Brain microvascular endothelial cell (primary cell): Measurements from ENCODE around the gene MFAP1.
A peak's percentile ranks its signal among the peaks of the same experiment; 100 is the strongest.

Experiments
- DNase-seq: peaks from one replicate; pipeline ENCODE4 v3.0.0-alpha.2; 2020
- H3K27ac ChIP-seq: fragments of 250-450 bp; sonication (Bioruptor Pico); 2 replicates; pipeline ENCODE4 v1.5.1; 2020; ENCODE audit warnings: mild to moderate bottlenecking, moderate library complexity
- H3K27me3 ChIP-seq: fragments of 250-450 bp; sonication (Bioruptor Pico); replicated peaks from 2 replicates; pipeline ENCODE4 v1.5.1; 2020; ENCODE audit warnings: mild to moderate bottlenecking
- H3K36me3 ChIP-seq: fragments of 250-450 bp; sonication (Bioruptor Pico); replicated peaks from 2 replicates; pipeline ENCODE4 v1.5.1; 2020; ENCODE audit warnings: mild to moderate bottlenecking
- H3K4me3 ChIP-seq: 2 replicates; pipeline ENCODE4 v1.5.1; 2011; ENCODE audit warnings: low read depth, mild to moderate bottlenecking, control low read depth, low read length, moderate library complexity
- CTCF ChIP-seq: IDR thresholded peaks from 2 replicates; pipeline ENCODE4 v1.5.1; 2011; ENCODE audit warnings: low read depth, mild to moderate bottlenecking, moderate library complexity, low read length, control low read depth, inconsistent platforms; ENCODE audit errors: missing control alignments
- in situ Hi-C: cut with HindIII; loops from 2 replicates; pipeline ENCODE4 v1.10.0; 2017; ENCODE audit warnings: low sequenced_read_pairs, low pct_ligation_motif_present

The MFAP1 gene

GRCh38 chr15:43763819-43764446 is 60.6 kb downstream of the MFAP1 start:
- in situ Hi-C loops, result no loop called here
- H3K27me3 ChIP-seq, result no peaks in the 10 kb centered on the region
- peaks cover 80% of the 10 kb centered on the region for H3K36me3 ChIP-seq
- H3K4me3 ChIP-seq, result no peak overlapping the region
- H3K27ac ChIP-seq, result no peak overlapping the region
- DNase-seq, result no peak
- TF ChIP-seq CTCF, result no peak

GRCh38 chr15:43762824-43763223 is 61.7 kb downstream of the MFAP1 start:
- peak; percentile 46 for DNase-seq
- in situ Hi-C loops, result no loop called here

More at GRCh38 chr15:43762824-43763223, 61.7 kb downstream of the MFAP1 start:
- Histone ChIP-seq H3K36me3 (peaks cover 75% of the 10 kb centered on the region), H3K4me3 (no peak overlapping the region), H3K27me3 (no peaks in the 10 kb centered on the region), H3K27ac (peak overlapping the region; percentile 71)
- no peak for TF ChIP-seq CTCF
